SK-N-DZ (cell line): ENCODE measurements around the gene CSTPP1.
"Not testable (repeated sequence)": the region's sequence is repeated elsewhere in the genome, so short reads cannot be mapped to it uniquely, and the experiment has no call there.

ENCODE experiments used
- DNase-seq: peaks from one replicate; pipeline ENCODE4 v3.0.0-alpha.2; 2015; ENCODE audit warnings: low spot score

CSTPP1 gene

DNA sequence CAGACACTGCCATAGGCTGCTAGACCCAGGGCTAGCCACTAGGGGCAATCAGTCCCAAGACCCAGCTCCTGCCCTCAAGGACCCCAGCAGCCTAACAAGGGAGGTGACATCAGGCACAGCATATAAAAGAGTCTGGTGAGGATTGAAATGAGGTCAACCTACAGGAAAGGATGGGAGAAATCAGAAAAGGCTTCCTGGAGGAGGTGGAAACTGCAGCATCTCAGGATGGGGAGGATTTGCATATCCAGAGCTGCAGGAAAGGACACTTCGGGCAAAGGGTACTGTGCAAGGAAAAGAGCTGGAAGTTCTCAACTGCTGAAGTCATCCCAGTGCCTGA lies 243.1 kb downstream of the CSTPP1 start:
- peak; percentile 64 for DNase-seq

DNA sequence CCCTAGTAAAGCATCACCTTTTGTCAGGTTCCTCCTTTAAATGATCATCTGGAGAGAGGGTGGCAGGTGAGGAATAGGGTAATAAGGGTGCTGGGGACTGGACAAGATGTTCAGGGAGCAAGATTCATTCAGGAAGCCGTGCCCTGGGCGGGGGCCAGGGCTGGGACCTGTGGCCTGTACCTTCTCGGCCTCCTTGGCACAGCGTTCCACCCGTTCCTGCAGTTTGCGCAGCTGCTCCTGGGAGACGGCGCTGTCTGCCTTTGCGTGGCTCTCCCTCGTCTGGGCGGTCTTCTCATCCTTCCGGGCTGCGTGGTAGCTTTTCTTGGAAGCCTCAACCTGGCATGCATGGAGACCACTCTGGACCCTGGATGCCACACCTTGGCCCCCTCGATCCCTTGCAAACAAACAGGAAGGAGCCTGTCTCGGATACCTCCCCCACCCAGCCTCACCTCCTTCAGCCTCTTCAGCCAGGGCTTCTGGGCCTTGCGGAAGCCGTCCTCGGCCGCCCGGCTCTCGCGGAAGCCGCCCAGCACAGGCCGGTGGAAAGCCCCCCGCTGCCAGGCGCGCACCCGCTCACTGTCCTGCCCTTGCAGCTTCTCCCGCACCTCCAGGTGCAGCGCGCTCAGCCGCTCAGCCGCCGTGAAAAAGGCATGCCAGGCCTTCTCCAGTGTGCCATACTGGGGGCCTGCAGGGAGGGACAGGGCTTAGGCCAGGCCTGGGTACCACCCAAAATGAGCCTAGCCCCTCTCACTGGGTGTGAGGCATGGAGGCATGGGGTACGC lies 243.6 kb downstream of the CSTPP1 start:
- DNase-seq: no peak

DNA sequence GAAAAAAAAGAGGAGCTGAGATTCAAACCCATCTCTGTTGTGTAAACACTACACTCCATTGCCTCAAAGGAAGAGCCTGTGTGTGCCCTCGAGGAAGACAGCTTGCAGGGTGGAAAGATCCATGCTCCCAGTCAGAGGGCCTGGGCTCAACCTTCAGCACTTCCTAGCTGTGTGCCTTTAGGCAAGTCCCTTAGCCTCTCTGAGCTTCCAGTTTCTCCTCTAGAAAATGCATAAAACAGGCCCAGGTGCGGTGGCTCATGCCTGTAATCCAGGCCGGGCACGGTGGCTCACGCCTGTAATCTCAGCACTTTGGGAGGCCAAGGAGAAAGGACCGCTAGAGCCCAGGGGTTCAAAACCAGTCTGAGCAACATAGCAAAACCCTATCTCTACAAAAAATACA lies 244.7 kb downstream of the CSTPP1 start:
- DNase-seq: no peak

DNA sequence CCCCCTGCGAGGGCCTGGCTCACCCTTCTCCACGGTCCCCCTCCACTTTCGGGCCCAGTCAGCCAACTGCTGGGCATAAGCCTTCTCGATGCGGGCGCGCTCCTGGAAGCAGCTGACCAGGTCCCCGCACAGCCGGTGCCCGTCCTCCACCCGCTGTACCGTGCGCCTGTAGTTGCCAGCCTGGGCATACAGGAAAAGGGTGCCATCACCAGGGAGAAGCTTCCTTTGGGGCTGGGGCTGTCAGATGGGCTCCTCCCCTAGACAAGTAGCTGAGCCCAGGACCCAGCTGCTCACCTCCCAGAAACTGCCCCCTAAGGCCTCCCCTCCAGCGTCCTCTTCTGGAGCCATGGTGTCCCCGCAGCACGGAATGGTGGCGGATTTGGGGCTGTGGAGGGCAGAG lies 245.8 kb downstream of the CSTPP1 start:
- no peak for DNase-seq

DNA sequence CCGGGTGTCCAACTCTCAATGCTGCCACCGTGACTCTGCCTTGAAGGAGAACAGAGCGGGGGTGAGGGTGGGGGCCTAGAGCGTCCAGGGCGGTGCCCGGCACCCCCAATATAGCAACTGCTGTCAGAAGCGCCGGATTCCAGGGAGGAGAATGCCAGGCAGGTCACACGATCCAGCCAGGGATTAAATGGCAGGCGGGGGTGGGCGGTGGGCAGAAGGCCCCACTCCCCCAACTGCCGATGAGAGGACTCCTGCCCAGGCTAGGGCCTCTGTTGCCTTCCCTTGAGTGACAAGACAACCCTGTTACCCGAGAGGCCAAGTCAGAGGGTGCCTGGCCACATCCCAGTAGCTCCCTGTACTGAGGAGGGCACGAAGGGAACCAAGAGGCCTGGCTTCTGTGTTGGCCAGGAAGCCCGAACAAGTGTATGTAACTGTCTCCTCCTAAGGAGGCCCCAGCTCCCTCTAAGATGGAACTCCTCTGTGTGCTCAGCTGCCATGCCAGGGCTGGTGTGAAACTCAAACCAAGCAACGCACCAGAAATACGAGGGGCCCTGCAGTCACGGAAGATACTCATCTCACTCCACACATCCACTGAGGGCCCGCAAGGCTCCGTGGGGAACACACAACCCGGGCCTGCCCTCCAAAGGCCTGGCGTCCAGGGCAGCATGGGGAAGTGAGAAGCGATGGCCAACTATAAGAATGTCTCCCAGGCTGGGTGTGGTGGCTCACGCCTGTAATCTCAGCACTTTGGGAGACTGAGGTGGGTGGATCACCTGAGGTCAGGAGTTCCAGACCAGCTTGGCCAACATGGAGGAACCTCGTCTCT lies 246.7 kb downstream of the CSTPP1 start:
- no peak for DNase-seq

DNA sequence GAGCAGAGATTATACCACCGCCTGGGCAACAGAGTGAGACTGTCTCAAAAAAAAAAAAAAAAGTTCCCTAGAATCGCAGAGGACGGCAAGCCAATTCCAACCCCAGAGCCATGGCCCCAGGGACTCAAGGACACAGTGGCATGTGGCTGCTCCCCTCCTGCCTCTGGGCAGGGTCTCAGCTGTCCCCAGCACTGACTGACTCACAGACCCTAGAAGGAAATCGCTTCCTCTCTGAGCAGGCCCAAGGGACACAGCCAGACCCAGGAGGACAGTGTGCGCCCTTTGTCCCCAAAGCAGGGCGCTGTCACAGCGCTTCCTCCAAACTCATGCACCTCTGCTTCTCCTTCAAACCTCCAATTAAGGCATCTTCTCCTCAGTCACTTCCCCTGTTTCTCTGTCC lies 247.4 kb downstream of the CSTPP1 start:
- DNase-seq: no peak

DNA sequence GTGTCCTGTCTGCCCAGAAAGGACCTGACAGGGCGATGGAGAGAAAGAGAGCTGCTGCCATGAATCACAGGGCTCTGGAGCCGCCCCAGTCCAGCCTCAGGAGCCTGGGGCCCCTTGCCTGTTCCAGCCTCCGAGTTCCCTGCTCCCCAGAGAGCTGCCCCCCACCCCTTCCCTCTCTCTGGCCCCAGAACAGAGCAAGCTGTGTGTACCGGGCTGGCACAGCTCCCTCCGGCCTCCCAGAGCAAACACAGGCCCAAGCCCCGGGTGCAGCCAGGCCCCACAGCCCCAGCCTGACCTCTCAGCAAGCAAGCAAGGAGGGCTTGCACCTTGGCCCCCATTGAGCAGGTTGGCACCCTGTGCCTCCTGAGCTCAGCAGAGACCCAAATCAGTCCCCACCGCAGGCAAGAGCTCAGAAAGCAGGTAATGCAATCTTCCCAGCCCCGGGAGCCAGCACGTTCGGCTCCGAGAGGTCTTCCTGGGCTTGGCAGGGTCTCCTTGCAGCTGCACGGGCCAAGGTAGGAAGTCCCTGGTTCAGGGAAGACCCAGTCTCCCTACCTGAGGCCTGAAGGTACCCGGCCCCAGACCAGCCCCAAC lies 248.2 kb downstream of the CSTPP1 start:
- DNase-seq: no peak

DNA sequence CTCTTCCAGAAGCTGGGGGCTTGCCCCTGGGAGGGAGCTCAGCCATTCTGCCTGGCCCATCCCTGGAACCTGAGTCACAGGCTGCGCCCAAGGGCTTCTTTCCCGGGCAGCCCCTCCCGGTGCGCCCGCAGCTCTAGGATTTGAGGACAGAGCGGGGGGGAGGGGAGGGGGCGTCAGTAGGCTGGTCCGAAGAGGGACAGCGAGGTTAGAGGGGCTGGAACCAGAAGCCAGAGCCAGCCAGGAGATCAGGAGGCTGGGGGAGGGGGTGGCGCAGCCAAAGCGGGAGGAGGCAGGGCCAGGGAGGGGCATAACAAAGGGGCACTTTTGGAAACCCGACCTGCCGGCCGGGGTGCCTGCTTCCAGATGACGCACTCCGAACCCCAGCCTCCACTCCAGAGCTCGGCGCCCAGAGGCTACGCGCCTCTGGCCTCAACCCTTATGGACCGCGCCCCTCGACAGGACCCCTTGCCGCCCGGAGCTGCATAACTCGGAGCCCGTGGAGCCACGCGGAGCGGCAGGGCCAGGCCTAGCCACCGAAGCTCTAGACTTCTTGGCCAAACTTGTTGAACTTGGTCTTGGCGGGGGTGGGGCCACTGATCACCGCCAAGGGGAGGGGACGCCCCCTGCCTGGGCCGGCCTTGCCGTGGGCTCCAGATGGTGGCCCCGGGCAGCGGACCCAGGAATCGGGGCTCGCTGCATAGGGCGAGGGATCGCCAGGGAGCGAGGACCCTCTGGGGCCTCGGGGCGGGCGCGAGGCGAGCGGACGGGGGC lies 248.9 kb downstream of the CSTPP1 start:
- DNase-seq: peak; percentile 53

DNA sequence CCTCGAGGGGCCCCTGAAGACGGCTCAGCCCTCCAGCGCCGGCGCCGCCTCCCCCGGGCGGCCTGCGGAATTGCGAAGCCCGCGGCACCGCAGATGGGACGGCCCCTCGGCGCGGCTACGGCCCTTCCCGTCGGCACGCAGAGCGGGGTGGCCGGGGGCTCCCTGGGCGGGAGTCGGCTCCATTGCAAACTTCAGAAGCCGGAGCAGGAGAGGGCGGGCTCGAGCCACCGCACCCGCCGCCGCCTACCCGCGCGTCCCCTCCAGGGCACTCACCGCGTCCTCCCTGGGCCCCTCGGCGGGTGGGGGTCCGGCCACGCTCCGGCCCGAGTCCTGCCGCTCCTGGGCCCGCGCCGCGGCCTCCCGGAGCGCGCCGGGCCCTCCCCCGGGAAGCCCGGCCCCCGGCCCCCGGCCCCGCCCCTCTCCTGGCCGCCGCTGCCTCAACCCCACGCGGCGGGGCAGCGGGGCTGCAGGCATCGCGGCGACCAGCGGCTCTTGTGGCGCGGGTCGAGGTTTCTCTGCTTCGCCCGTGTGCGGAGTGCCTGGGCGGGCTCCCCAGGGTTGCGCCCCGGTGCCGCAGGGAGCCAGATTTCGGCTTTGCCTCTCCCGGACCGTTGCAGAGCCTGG lies 249.6 kb downstream of the CSTPP1 start, which contains the start of gene PACSIN3:
TSS of gene PACSIN3 (minus strand) at position 359 of the 624 bp plus-strand sequence. CDS start 3,707 bp downstream, outside the sequence.
- peak; percentile 55 for DNase-seq

DNA sequence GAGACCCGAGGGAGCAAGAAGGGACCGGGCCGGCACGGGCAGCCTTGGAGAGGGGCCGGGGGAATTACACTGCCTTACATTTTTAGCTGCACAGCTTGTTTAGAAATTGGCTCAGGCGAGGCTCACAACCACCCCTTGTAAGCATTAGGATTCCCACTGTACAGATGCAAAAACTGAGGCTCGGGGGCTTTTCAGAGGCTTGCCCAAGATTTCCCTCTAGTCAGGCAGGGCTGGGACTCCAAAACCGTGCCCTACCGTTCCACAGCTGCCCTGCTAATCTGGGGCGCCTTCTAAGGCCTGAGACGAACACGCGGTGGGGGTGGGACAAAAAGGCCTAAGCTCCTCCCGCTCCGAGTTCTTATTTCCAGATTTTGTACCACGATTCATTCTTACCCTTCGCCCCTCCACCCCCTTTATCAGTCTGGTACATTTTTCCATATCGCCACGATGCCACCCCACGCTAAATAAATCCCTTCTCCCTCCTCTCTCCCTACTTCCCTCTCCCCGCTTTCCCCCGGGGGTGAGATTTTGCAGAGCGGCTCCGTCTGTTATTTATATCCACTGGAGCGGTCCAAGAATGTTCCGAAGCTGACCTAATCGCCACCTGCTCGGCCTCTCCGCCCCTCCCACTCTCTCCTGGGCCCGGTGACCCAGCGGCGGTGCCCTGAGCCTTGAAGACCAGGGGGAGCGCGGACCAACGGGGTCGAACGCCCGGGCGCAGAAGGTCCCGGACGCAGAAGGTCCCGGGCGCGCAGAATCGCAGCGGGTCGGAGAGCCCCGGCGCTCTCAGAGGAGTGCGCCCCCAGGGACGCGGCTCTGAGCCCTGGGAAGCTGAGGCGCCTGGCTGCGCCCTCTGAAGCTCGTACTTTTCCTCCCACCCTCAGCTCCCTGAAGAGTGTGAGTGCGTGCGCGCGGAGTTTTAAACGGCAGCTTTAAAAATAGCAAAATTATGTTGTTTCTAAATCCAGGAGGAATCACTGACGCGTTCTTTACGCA lies 250.4 kb downstream of the CSTPP1 start:
- DNase-seq: peak; percentile 54

DNA sequence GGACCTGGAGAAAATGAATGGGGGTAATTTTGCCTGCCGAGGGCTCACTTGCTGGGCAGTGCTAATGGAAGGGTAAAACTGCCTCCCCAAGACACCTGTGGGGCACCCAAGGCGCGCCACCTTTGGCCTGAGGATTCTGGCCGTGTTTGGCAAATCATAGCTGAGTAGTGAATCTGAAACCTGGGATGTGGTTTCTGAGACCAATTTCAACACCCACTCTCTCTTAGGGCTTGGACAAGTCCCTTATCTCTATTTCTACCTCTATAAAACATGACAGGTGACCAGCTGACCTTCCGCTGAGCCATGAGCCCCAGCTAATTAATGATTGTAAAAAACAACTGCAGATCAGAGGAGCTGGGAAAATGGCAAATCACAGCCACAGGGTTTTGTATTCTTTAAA lies 251.2 kb downstream of the CSTPP1 start:
- DNase-seq: no peak

DNA sequence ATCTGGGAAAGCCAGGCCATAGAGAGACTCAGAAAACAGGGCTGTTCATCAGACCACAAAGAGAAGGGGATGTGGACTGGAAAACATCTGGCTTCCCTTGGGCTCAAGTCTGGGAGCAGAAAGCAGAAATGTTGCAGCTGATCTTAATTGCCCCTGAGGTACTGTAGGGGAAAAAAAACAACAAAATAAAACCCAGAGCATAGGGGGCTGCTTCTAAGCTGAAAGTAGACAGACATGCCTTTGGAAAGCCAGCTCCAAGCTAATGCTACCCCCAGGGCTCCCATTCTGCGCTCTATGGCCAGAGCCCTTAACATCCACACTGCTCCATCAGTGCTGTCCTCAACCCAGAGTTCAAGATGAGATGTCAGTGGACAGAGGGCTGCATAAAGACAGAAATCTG lies 251.7 kb downstream of the CSTPP1 start:
- peak; percentile 49 for DNase-seq

DNA sequence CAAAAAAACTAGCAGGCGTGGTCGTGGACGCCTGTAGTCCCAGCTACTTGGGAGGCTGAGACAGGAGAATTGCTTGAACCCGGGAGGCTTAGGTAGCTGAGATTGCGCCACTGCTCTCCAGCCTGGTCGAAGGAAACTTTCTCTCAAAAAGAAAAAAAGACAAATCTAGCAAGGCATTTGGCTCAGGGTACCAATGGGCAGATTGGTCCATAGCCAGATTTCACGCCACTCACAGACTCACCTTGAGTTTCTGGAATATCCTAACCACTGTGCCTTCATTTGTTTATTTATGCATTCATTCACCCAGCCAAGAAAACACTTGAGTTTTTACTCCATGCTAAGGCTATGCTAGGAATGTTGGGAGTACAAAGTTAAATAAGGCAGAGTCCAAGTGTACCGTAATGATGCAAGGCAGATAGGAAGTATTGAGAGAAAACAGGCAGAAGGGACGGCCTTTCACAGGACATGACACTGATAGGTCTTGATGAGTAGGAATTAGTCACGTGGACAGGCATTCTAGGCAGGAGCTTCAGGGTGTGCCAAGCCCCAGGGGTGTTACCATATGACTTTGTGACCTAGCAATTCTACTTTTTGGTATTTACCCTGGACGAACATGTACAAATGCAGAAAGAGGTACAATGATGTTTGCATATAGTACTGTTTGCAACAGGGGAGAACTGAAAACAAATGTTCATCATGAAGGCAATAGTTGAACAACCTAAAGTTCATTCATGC lies 252.7 kb downstream of the CSTPP1 start:
- DNase-seq: no peak

DNA sequence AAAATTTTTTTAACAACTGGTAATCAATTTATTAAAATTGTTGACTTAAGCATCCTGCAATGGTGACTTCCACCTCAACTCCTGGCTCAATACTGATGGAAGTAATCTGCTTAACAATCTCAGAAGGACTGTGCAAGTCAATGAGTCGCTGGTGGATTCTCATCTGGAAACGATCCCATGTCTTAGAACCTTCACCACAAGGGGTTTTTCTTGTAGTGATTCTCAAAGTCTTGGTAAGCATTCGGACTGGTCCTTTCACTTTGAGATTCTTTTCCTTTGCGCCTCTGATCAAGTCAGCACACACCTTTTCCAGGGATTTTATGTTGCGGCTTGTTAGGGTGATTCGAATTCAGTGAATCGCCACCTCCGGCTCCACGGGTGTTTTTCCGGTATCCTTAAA lies 254.6 kb downstream of the CSTPP1 start:
- not testable (repeated sequence) for DNase-seq

DNA sequence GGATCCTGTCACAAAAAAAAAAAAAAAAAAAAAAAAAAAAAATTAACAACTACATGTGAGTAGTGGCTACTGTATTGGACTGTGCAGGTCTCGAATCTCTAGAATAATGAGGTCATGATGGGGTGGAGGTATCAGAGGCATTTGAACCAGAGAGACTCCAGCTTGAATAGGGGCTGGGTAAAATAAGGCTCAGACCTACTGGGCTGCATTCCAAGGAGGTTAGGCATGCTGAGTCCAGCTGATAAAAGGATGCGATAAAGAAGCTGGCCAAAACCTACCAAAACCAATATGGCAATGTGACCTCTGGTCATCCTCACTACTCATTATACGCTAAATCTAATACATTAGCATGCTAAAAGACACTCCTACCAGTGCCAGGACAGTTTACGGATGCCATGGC lies 255.6 kb downstream of the CSTPP1 start:
- no peak for DNase-seq

DNA sequence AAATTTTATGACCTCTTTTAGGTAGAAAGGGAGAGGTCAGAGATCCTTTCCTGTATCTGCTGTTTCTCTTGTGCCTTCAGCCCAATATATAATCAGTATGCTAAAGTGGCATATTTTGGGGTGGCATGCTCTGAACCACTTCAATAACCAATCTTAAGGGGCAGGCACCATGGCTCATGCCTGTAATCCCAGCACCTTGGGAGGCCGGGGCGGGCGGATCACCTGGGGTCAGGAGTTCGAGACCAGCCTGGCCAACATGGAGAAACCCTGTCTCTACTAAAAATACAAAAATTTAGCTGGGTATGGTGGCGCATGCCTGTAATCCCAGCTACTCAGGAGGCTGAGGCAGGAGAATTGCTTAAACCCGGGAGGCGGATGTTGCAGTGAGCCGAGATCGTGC lies 261.6 kb downstream of the CSTPP1 start:
- DNase-seq: not testable (repeated sequence)

DNA sequence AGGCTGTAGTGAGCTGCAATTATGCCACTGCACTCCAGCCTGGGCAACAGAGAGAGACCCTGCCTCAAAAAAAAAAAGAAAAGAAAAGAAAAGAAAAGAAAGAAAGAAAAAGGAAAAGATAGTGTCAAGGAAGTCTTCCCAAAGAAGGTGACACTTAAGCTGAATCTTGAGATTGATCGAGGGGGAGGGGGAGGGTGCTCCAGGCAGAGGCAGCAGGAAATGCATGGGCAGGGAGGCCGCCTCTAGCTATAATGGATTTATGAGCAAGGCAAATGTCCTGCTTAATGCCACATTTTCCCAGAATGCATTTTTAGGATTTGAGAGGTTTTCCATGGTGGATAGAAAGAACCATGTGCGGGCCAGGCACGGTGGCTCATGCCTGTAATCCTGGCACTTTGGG lies 264.5 kb downstream of the CSTPP1 start:
- no peak for DNase-seq

DNA sequence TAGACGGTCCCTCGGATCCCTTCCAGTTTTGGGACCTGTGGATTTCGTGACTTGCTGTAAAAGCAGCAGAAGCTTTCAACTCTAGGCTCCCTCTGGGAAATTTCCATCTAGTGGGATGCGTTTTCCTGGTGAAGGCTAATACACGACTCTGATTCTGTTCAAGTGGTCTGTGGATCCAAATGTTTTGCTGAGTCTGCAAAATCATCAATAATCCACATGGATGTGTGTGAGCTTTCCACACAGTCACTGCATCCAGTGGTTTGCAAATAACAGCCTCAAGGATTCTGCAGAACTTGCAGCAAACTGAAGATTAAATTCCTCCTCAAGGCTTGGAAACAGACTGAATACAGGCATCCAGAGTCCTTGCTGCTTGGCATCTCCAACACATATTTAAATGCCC lies 266.0 kb downstream of the CSTPP1 start:
- no peak for DNase-seq

DNA sequence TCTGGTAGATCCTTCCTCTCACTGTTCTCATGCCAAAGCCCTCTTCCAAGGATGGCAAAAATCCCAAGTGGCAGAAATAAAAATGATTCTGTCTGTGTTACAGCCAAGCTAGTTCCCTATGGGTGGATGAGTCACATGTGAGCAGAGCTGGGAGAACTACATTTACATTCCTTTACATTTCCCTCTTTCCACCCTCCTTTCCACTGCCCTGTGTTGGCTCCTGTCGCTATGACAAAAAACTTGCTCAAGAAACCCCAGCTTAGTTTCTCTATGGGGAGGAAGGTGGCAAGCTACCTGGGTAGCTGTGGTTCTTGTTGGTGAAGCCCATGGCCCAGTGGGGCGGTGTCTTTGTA lies 268.1 kb downstream of the CSTPP1 start:
- no peak for DNase-seq
